Endodermal cell (in vitro differentiated cells): ENCODE data around the gene RGS6. TPM values are rescaled to one million over a fixed set of nuclear protein-coding genes. Genes with fewer than 3 reads are reported as not detected.

Experiments
- DNase-seq: peaks from one replicate; pipeline ENCODE4 v3.0.0-alpha.2; 2017
- H3K27ac ChIP-seq: 2 replicates; pipeline ENCODE4 v1.5.1; 2013; ENCODE audit warnings: mild to moderate bottlenecking, low read depth, low read length, moderate library complexity
- H3K27me3 ChIP-seq: 2 replicates; pipeline ENCODE4 v1.6.1; 2013; ENCODE audit warnings: mild to moderate bottlenecking, low read length, moderate library complexity; ENCODE audit not compliant: insufficient read depth, control insufficient read depth, poor library complexity, severe bottlenecking
- H3K36me3 ChIP-seq: 2 replicates; pipeline ENCODE4 v1.7.0; 2013; ENCODE audit warnings: mild to moderate bottlenecking, low read length, moderate library complexity; ENCODE audit not compliant: control insufficient read depth, insufficient read depth
- H3K4me1 ChIP-seq: one replicate; pipeline ENCODE4 v1.7.0; 2013; ENCODE audit warnings: low read length; ENCODE audit not compliant: control insufficient read depth, insufficient read depth
- H3K4me3 ChIP-seq: 2 replicates; pipeline ENCODE4 v1.5.1; 2013; ENCODE audit warnings: mild to moderate bottlenecking, low read length, moderate library complexity
- H3K9ac ChIP-seq: 2 replicates; pipeline ENCODE4 v1.6.1; 2013; ENCODE audit warnings: mild to moderate bottlenecking, low read length, moderate library complexity; ENCODE audit not compliant: poor library complexity, severe bottlenecking; ENCODE audit errors: extremely low read depth
- H3K9me3 ChIP-seq: 2 replicates; pipeline ENCODE4 v1.6.1; 2013; ENCODE audit warnings: mild to moderate bottlenecking, low read length, moderate library complexity; ENCODE audit not compliant: control insufficient read depth
- H3K27ac Mint-ChIP-seq: 2 replicates; pipeline ENCODE4 v1.8.0; 2020; ENCODE audit warnings: mixed read lengths
- H3K27me3 Mint-ChIP-seq: 2 replicates; pipeline ENCODE4 v1.8.0; 2021; ENCODE audit warnings: mild to moderate bottlenecking, mixed read lengths; ENCODE audit not compliant: insufficient read depth
- H3K36me3 Mint-ChIP-seq: 2 replicates; pipeline ENCODE4 v1.8.0; 2020; ENCODE audit warnings: low read depth, mixed read lengths
- H3K4me1 Mint-ChIP-seq: 2 replicates; pipeline ENCODE4 v1.8.0; 2020; ENCODE audit warnings: mixed read lengths
- H3K4me3 Mint-ChIP-seq: 2 replicates; pipeline ENCODE4 v1.8.0; 2020; ENCODE audit warnings: mild to moderate bottlenecking, moderate library complexity, mixed read lengths
- H3K9me3 Mint-ChIP-seq: 2 replicates; pipeline ENCODE4 v1.8.0; 2020; ENCODE audit warnings: mild to moderate bottlenecking, mixed read lengths
- CTCF ChIP-seq: fragments of 200-600 bp; sonication (generic); conservative IDR thresholded peaks from 2 replicates; pipeline ENCODE4 v1.5.0; 2021; ENCODE audit warnings: antibody characterized with exemption, mild to moderate bottlenecking
- WGBS, 2 experiments: methylation state at CpG; one replicate each; pipeline versions ENCODE4 v1.1.5 to v1.1.7; 2013; ENCODE audit warnings: missing lambda C conversion rate in 2 of 2, mixed read lengths in 1 of 2; ENCODE audit not compliant: insufficient coverage in 1 of 2, insufficient read length in 1 of 2; 5-methylcytosine and 5-hydroxymethylcytosine counted together
- total RNA-seq, 2 donors: library from RNA; stranded (reverse); fragmentation: NEBNext Ultra II Directional in 1 of 2; extraction: Animal tissue kit (Norgen Biotek cat#: 25700) in 1 of 2; gene quantifications; 2 replicates in 1 of 2; 3 replicates in 1 of 2; pipeline ENCODE4 v1.2.1, GENCODE V29; 2021

The RGS6 gene
- total RNA-seq, 2 donors from 2014 or later: 10.1 to 16.3 TPM

GRCh38 chr14:72577521-72577920, 645.3 kb downstream of the RGS6 start:
- Histone ChIP-seq H3K4me3 (no peak overlapping the region), H3K36me3 (no peaks in the 10 kb centered on the region), H3K27me3 (peaks cover 4% of the 10 kb centered on the region), H3K9ac (no peak overlapping the region), H3K27ac (no peak overlapping the region), H3K4me1 (no peaks in the 10 kb centered on the region), H3K9me3 (no peaks in the 10 kb centered on the region)
- no peak for TF ChIP-seq CTCF
- Mint-ChIP-seq H3K4me3 (no peak overlapping the region), H3K9me3 (no peaks in the 10 kb centered on the region), H3K27ac (no peak overlapping the region), H3K27me3 (peaks cover 15% of the 10 kb centered on the region), H3K4me1 (no peaks in the 10 kb centered on the region), H3K36me3 (no peaks in the 10 kb centered on the region)
- DNase-seq: no peak
- WGBS, 2 experiments: 90 to 98% methylated on average over 4 to 5 of the region's 5 CpGs

- TF ChIP-seq CTCF: no peak
Measured at GRCh38 chr14:72578514-72578913, 646.3 kb downstream of the RGS6 start.

GRCh38 chr14:72582582-72582981, 650.4 kb downstream of the RGS6 start:
- no peaks in the 10 kb centered on the region for H3K36me3 Mint-ChIP-seq
- DNase-seq: no peak
- 88% methylated on average over 1 of the region's 1 CpG; no CpG with 5 or more reads in 1 of the 2 experiments for WGBS, 2 experiments
- no peak overlapping the region for H3K27ac Mint-ChIP-seq
- H3K9ac ChIP-seq: no peak overlapping the region
- peaks cover 4% of the 10 kb centered on the region for H3K27me3 ChIP-seq
- no peaks in the 10 kb centered on the region for H3K9me3 ChIP-seq
- no peak overlapping the region for H3K4me3 ChIP-seq
- H3K9me3 Mint-ChIP-seq: no peaks in the 10 kb centered on the region
- TF ChIP-seq CTCF: no peak
- no peaks in the 10 kb centered on the region for H3K4me1 ChIP-seq
- no peaks in the 10 kb centered on the region for H3K4me1 Mint-ChIP-seq
- H3K27ac ChIP-seq: no peak overlapping the region
- no peaks in the 10 kb centered on the region for H3K36me3 ChIP-seq
- H3K27me3 Mint-ChIP-seq: peaks cover 6% of the 10 kb centered on the region
- H3K4me3 Mint-ChIP-seq: no peak overlapping the region

More at GRCh38 chr14:72578514-72578913, 646.3 kb downstream of the RGS6 start:
- H3K9me3 ChIP-seq: no peaks in the 10 kb centered on the region
- peaks cover 14% of the 10 kb centered on the region for H3K27me3 Mint-ChIP-seq
- no peaks in the 10 kb centered on the region for H3K9me3 Mint-ChIP-seq
- H3K36me3 Mint-ChIP-seq: no peaks in the 10 kb centered on the region
- H3K4me3 Mint-ChIP-seq: no peak overlapping the region
- H3K4me3 ChIP-seq: no peak overlapping the region
- peaks cover 4% of the 10 kb centered on the region for H3K27me3 ChIP-seq
- 86 to 91% methylated on average over 4 to 5 of the region's 5 CpGs for WGBS, 2 experiments
- H3K4me1 ChIP-seq: no peaks in the 10 kb centered on the region
- H3K36me3 ChIP-seq: no peaks in the 10 kb centered on the region
- no peak for DNase-seq
- H3K9ac ChIP-seq: no peak overlapping the region
- H3K27ac ChIP-seq: no peak overlapping the region
- H3K27ac Mint-ChIP-seq: no peak overlapping the region
- no peaks in the 10 kb centered on the region for H3K4me1 Mint-ChIP-seq
